ENCODE measurements around the gene NOL4L. TPM values are rescaled to one million over a fixed set of nuclear protein-coding genes. Genes with fewer than 3 reads are reported as not detected.

NOL4L gene
- total RNA-seq, 6 experiments from 2014 or later, result 12.0 to 16.3 (median 13.2) TPM

- Mint-ChIP-seq H3K36me3 (ENCODE audit: low read depth) (no peaks in the 10 kb centered on the region), H3K9me3 (no peaks in the 10 kb centered on the region), H3K27me3 (ENCODE audit: insufficient read depth) (peaks cover 16% of the 10 kb centered on the region), H3K4me1 (ENCODE audit: low read depth) (peaks cover 18% of the 10 kb centered on the region), H3K4me3 (no peak overlapping the region), H3K27ac (no peak overlapping the region)
- no peak for TF ChIP-seq CTCF (IDR thresholded peaks at IDR 0.05)
- DNase-seq, result no peak
These were observed 58.6 kb downstream of the NOL4L start for GRCh38 chr20:32526541-32526940.

GRCh38 chr20:32526125-32526524, 59.0 kb downstream of the NOL4L start:
- no peak for TF ChIP-seq CTCF (IDR thresholded peaks at IDR 0.05)
- H3K27ac Mint-ChIP-seq, result no peak overlapping the region
- H3K4me3 Mint-ChIP-seq, result no peak overlapping the region
- DNase-seq, result no peak
- no peaks in the 10 kb centered on the region for H3K36me3 Mint-ChIP-seq (ENCODE audit: low read depth)
- peaks cover 18% of the 10 kb centered on the region for H3K4me1 Mint-ChIP-seq (ENCODE audit: low read depth)
- H3K9me3 Mint-ChIP-seq, result no peaks in the 10 kb centered on the region
- peaks cover 16% of the 10 kb centered on the region for H3K27me3 Mint-ChIP-seq (ENCODE audit: insufficient read depth)

- no peaks in the 10 kb centered on the region for H3K9me3 Mint-ChIP-seq
- peaks cover 18% of the 10 kb centered on the region for H3K4me1 Mint-ChIP-seq (ENCODE audit: low read depth)
- H3K27ac Mint-ChIP-seq, result no peak overlapping the region
- DNase-seq, result no peak
- H3K27me3 Mint-ChIP-seq (ENCODE audit: insufficient read depth), result peaks cover 11% of the 10 kb centered on the region
- H3K4me3 Mint-ChIP-seq, result no peak overlapping the region
- H3K36me3 Mint-ChIP-seq (ENCODE audit: low read depth), result no peaks in the 10 kb centered on the region
- no peak for TF ChIP-seq CTCF (IDR thresholded peaks at IDR 0.05)
These were observed 60.2 kb downstream of the NOL4L start for GRCh38 chr20:32524829-32525501.

GRCh38 chr20:32523613-32524213, 61.4 kb downstream of the NOL4L start:
- no peak for DNase-seq
- H3K4me1 Mint-ChIP-seq (ENCODE audit: low read depth), result peaks cover 18% of the 10 kb centered on the region
- no peaks in the 10 kb centered on the region for H3K36me3 Mint-ChIP-seq (ENCODE audit: low read depth)
- TF ChIP-seq CTCF (IDR thresholded peaks at IDR 0.05), result no peak
- H3K4me3 Mint-ChIP-seq, result no peak overlapping the region
- no peaks in the 10 kb centered on the region for H3K9me3 Mint-ChIP-seq
- no peak overlapping the region for H3K27ac Mint-ChIP-seq
- H3K27me3 Mint-ChIP-seq (ENCODE audit: insufficient read depth), result peaks cover 7% of the 10 kb centered on the region

- no peak overlapping the region for H3K27ac Mint-ChIP-seq
- peaks cover 18% of the 10 kb centered on the region for H3K4me1 Mint-ChIP-seq (ENCODE audit: low read depth)
- TF ChIP-seq CTCF (IDR thresholded peaks at IDR 0.05), result no peak
- no peaks in the 10 kb centered on the region for H3K9me3 Mint-ChIP-seq
- H3K4me3 Mint-ChIP-seq, result no peak overlapping the region
- H3K27me3 Mint-ChIP-seq (ENCODE audit: insufficient read depth), result peaks cover 7% of the 10 kb centered on the region
- DNase-seq, result peak; percentile 45
- H3K36me3 Mint-ChIP-seq (ENCODE audit: low read depth), result no peaks in the 10 kb centered on the region
These were observed 62.1 kb downstream of the NOL4L start for GRCh38 chr20:32522776-32523612.

All from HFFc6 (cell line).